HG03432 (cell line): ENCODE measurements around the gene SNX33.
"Not testable (repeated sequence)": the region's sequence is repeated elsewhere in the genome, so short reads cannot be mapped to it uniquely, and the experiment has no call there.

Experiments used
- ATAC-seq: cut with Tn5 transposase; IDR thresholded peaks from one replicate; pipeline ENCODE4 v1.9.1; 2021; ENCODE audit warnings: mild to moderate bottlenecking, moderate library complexity; ENCODE audit not compliant: unreplicated experiment

The SNX33 gene

GRCh38 chr15:75661100-75661755, 13.5 kb downstream of the SNX33 start:
- no peak for ATAC-seq

DNA sequence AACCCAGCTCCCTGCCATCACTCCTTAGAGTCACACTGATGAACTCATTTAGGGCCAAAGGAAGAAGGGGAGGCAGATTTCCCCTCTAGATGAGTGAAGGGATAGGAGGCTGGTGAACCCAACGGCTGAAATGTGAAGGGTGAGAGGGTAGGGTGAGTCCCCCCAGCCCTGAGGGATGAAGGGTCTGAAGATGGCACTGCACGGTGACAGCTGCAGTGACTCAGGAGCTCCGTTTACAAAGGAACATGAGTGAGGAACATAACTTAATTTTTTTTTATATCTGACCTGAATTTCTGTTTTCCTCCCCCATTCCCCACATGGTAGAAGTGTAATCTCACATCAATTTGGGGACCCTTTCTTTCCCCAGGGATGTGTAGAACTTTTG, 14.0 kb downstream of the SNX33 start:
- ATAC-seq: no peak

DNA sequence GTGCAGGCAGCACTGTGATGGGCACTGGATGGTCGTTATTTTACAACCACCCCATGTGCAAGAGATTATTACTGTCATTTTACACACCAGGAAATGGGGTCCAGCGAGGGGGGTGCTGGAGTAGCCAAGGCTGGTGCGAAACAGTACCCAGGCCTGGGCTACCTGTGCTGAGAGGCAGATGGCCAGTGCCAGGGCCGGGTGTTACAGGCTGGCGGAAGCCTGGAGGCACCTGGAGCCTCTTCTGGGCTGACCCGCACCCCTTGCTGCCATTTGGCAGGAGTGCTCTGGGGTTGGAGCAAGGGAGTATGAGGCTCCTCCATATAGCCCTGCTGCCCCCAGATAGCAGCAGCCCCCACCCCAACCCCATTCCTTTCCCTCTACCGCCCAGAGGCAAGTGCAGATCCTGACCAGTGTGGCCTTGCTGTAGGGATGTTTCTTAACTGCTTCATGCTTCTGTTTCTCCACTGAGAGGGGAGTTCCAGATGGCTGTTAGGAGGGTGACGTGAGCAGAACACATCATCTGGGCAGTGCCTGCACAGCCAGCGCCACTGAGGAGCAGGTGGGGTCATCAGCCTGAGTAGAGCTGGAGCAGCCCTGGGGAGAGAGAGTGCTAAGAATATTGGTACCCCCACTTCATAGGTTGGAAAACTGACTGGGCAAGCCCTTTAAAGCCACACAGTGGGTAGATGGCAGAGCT, 15.3 kb downstream of the SNX33 start:
- ATAC-seq: no peak

- ATAC-seq: no peak
Measured at GRCh38 chr15:75663931-75664421, 16.3 kb downstream of the SNX33 start.

DNA sequence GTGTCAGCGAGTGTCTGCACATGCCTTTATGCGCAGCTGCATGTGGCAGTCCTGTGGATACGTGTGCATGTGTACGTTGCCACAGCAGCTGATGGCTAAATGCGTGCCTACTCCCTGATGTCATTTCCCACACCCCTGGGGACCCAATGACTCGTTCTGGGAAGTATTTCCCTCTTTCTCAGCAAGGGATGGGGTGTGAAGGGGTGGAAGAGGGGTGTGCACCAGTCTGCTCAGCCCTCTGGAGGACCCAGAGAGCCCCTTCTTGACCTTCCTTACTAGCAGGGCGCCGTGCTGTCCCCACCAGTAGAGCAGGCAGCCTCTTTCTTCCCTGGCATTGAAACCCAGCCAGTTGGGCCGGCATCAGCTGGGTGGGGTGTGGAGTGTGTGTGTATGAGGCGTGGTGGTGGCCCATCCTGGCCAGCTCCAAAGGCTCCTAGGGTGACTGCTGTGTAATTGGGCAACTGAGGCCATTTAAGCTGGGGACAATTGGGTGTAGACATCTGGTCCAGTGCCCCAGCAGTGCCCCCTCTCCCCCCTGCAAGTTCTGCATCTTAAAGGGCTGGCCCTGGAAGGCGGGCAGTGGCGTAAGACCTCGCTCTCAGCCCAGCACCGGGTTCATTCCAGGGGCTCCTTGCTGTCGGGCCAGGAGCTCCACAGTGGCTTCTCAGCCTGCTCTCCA, 19.2 kb downstream of the SNX33 start:
- no peak for ATAC-seq

- ATAC-seq: no peak
Measured at GRCh38 chr15:75669191-75669878, 21.6 kb downstream of the SNX33 start.

GRCh38 chr15:75669879-75670212, 22.1 kb downstream of the SNX33 start:
- no peak for ATAC-seq

DNA sequence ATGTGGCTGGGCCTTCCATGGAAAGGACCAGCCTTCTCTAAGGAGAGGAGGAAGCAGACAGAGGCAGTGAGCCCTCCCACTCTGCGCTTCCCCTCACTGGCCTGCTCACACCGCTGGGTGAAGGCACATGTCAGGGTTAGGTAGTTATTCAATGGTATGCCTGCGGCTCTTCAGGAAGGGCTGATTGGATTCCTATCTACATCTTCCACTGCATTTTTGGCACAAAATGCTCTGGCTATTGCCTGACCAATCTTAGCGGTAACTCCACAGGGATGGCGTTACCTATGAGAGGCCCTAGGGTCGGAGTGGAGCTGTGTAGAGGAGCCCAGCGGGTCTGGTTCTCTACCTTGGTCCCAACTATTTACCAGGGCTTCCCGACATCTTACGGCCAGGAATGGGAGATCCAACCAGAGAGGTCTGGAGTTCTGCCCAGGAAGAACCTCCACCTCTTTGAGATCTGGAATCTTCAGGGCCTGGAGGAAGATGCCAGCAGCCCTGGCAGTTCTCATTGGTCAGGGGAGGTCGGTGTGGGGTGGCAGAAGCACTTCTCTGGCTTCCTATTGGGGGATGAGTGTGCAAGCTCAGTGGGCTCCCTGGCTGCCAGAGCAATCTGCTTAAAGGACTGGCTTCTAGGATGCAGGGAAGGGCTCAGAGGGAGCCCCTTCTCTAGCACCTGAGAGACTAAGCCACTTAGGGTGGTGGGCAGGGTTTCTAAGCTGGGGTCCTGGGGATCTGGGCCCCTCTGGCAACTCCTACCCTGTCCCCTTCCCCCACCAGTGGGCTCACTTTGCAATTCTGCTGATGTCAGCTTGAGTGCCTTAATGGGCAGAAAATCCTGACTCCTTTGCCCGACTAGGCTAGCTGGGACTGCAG, 24.3 kb downstream of the SNX33 start:
- ATAC-seq: no peak

DNA sequence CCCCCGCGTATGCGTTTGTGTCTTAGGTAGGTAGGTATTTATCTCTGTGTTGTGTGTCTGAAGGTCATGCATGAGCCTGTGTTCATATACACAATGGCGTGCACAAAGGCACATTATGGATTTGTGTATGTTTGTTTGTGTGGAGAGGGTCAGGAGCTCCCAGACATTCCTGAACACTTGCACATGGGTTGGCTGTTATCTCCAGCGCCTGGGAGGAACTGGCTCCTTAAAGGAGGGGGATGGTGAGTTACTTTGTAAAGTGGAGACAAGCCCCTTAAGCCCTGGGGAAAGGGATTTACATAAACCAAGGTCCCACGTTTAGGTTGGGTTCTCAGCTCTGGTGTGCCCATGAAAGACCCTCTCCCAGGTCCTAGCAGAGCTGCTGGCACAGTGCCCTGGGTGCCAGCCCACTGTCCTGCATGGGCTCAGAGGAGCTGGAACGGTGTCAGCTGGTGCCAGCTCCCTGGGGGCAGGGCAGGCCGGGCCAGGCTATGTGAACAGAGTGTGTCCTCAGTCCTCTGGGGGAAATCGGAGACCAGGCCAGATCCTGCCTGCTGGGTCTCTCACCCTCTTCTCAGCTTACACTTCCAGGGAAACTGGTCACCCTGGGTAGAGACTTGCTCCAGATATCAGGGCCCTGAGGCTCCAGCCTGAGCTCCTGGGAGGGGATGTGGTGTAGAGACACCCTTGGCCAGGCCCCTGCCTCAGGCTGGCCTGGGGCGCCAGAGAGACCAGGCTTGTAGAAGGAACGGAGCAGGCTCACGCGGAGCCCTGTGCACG, 25.1 kb downstream of the SNX33 start:
- no peak for ATAC-seq

- ATAC-seq: no peak
Measured at GRCh38 chr15:75673426-75674235, 25.9 kb downstream of the SNX33 start.

DNA sequence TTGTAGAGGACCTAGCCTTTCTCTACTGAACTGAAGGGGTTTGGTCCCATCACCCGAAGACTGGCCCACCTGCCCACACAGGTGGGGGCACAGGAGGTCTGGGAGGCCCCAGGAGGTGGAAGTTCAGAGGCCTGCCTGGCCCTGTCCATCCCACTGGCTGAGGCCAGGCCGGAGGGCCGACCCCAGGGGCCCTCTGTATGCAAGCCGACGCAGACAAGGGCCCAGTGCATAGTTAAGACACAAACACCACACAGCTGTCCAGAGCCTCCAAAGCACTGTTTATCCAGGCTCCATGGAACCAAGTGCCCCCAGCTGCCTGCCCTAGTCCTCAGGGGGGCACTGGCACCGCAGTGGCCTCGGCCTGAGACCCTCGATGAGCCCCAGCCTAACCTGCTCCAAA, 26.7 kb downstream of the SNX33 start:
- ATAC-seq: no peak

- no peak for ATAC-seq
Measured at GRCh38 chr15:75675579-75676404, 28.1 kb downstream of the SNX33 start.

GRCh38 chr15:75676688-75677464, 29.2 kb downstream of the SNX33 start:
- no peak for ATAC-seq

DNA sequence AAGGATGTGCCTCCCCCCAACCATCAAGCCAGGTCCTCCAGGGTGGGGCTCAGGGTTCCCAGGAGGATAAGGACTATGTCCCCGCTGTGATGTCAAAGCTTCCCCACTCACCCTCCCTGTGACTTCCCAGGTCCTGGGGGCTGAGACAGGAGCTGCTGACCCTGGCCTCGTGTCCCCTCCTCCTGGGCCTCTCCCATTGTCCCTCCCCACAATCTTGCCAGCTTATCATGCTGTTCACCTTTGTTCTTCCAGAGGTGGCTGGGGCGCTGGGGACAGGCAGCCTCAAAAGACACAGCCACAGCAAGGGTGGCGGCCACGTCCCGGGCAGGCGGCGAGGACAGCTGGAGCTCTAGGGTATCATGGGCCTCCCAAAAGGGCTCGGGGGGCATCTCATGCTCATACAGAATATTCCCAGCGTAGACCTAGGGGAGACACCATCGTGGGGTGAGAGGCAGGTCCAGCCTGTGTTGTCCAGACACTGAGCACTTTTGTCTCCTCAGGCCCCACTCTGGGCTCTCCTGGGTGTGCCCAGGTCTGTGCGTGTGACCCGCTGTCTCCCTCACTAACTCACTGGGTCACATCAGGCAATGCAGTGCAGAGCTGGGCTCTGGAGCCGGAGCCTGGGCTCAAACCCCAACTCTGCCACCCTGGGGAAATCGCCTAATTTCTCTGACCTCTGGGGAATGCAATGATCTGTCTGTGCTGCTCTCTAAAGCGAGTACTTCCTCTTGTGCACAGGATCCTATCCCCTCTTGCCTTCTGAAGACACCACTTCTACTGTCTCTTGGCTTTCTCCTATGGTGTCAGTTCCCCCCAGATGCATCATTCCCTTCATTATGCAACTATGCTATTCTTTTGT, 30.0 kb downstream of the SNX33 start:
- no peak for ATAC-seq

DNA sequence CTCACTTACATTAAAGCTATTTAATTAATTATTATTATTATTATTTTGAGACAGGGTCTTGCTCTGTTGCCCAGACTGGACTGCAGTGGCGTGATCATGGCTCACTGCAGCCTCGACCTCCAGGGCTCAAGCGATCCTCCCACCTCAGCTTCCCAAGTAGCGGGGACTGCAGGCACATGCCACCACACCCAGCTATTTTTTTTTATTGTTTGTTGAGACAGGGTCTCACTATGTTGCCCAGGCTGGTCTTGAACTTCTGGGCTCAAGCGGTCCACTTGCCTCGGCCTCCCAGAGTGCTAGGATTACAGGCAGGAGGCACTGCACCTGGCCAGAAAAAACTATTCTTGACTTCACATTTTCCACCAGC, 30.6 kb downstream of the SNX33 start:
- ATAC-seq: not testable (repeated sequence)

DNA sequence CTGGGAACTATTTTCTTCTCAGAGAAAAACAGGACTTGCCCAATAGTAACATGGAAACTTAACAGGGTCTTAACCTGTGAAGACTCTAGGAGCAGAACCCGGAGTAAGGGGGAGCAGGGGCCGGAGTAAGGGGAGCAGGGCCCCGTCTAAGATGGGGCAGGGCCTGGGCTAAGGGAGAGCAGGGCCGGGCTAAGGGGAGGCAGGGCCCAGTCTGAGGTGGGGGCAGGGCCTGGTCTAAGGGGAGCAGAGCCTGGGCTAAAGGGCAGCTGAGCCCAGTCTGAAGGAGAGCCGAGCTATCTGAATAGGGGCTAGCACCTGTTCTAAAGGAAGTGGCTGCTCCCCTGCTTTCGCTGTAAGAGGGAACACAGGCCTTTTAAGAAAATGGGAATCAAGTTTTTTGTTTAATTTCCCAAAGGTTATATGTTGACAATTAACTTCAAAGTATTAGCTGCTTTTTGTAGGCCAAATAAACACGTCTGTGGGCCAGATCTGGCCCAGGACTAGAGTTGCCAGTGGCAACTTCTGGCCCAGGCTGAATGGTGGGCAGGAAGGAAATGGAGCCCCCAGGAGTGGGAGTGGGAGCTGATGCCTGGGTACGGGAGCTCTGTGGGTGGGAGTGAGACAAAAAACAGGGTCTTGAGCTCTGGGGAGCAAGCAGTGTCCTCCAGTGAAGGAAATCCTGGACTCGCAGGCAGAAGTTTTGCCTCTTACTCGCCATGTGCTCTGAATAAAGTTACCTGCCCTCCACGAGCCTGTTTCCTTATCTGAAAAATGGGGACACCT, 32.5 kb downstream of the SNX33 start:
- no peak for ATAC-seq
